ENCODE data around the gene C19orf33. TPM values are rescaled to one million over a fixed set of nuclear protein-coding genes. Genes with fewer than 3 reads are reported as not detected.

C19orf33 gene
- total and polyA plus RNA-seq, 9 of the 15 experiments (the other 6 are each of a cell fraction or from before 2014, with no cell fraction given), result 3.2 TPM; not detected in 8

DNA sequence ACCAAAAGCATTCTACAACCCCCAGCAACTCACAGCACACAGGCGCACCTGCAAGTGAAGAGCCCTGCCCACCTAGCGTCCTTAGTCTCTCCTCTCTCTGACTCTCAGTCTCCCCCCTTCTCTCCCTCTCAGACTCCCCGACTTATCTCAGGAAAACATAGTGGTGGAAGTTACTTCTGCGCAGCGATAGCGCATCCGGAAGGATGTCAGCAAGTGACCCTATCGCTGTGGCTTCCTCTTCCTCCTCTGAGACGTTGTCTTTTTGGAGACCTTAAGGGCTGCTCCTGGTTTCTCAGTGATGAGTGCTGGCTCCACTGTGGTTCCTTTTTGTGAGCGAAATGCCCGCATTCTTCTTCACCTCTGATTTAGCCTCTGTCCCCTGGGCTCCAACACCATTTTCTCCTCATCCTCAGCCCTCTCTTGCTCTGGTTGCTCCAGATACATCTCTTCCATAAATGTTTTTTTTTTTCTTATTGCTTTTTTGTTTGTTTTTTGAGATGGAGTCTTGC lies 13.1 kb downstream of the C19orf33 start (continued):
- TF ChIP-seq ZBTB43 (CRISPR knock-in tag; IDR thresholded peaks at IDR 0.05), result no peak
- peak; percentile 82 for TF ChIP-seq HNRNPLL (IDR thresholded peaks at IDR 0.05; ENCODE audit: low read depth, low read length, poor library complexity, severe bottlenecking)
- 0 out of 2 replicates have a peak, but pooled peaks have one; percentile 75 for TF ChIP-seq HLTF (IDR thresholded peaks at IDR 0.05)
- peak; percentile 93 to 95 for TF ChIP-seq TRIM24 (IDR thresholded peaks at IDR 0.05)
- TF ChIP-seq SETDB1 (IDR thresholded peaks at IDR 0.05; ENCODE audit: low read length), result no peak
- TF ChIP-seq MECOM (CRISPR knock-in tag; IDR thresholded peaks at IDR 0.05), result peak; percentile 63
- no peak for TF ChIP-seq FOXJ2 (tag; IDR thresholded peaks at IDR 0.05)
- no peak for TF ChIP-seq PHTF2 (CRISPR knock-in tag; IDR thresholded peaks at IDR 0.05)
- TF ChIP-seq CREB1 (IDR thresholded peaks at IDR 0.05), result peak; percentile 67; the same call in 1 of the 2 replicates
- peak; percentile 22; the same call in 1 of the 2 replicates for TF ChIP-seq CREB1 (CRISPR knock-in tag; IDR thresholded peaks at IDR 0.05)
- TF ChIP-seq ZBTB1 (CRISPR knock-in tag; IDR thresholded peaks at IDR 0.05; ENCODE audit: borderline replicate concordance, low read depth), result no peak
- no peak for TF ChIP-seq NFXL1 (CRISPR knock-in tag; IDR thresholded peaks at IDR 0.05)
- TF ChIP-seq HDAC3 (IDR thresholded peaks at IDR 0.05; ENCODE audit: borderline replicate concordance, partially characterized antibody), result peak; percentile 93
- no peak for TF ChIP-seq ZNF274 (IDR thresholded peaks at IDR 0.05; ENCODE audit: borderline replicate concordance, low read depth, low read length)
- TF ChIP-seq, protein P1, sequence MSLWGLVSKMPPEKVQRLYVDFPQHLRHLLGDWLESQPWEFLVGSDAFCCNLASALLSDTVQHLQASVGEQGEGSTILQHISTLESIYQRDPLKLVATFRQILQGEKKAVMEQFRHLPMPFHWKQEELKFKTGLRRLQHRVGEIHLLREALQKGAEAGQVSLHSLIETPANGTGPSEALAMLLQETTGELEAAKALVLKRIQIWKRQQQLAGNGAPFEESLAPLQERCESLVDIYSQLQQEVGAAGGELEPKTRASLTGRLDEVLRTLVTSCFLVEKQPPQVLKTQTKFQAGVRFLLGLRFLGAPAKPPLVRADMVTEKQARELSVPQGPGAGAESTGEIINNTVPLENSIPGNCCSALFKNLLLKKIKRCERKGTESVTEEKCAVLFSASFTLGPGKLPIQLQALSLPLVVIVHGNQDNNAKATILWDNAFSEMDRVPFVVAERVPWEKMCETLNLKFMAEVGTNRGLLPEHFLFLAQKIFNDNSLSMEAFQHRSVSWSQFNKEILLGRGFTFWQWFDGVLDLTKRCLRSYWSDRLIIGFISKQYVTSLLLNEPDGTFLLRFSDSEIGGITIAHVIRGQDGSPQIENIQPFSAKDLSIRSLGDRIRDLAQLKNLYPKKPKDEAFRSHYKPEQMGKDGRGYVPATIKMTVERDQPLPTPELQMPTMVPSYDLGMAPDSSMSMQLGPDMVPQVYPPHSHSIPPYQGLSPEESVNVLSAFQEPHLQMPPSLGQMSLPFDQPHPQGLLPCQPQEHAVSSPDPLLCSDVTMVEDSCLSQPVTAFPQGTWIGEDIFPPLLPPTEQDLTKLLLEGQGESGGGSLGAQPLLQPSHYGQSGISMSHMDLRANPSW (CRISPR knock-in tag; IDR thresholded peaks at IDR 0.05), result no peak
- TF ChIP-seq BRCA1 (IDR thresholded peaks at IDR 0.05), result no peak
- no peak for TF ChIP-seq BRCA1 (CRISPR knock-in tag; IDR thresholded peaks at IDR 0.05)
- 0 out of 4 replicates have a peak, but pooled peaks of 1 of the 2 experiments have one; percentile 60 for TF ChIP-seq MCM7 (IDR thresholded peaks at IDR 0.05)
- TF ChIP-seq TBP (optimal IDR thresholded peaks at IDR 0.05; ENCODE audit: low read depth, low read length), result peak; percentile 44
- TF ChIP-seq, protein P2, sequence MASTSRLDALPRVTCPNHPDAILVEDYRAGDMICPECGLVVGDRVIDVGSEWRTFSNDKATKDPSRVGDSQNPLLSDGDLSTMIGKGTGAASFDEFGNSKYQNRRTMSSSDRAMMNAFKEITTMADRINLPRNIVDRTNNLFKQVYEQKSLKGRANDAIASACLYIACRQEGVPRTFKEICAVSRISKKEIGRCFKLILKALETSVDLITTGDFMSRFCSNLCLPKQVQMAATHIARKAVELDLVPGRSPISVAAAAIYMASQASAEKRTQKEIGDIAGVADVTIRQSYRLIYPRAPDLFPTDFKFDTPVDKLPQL (IDR thresholded peaks at IDR 0.05; ENCODE audit: extremely low read depth, insufficient read length), result no peak
- TF ChIP-seq ZKSCAN3 (CRISPR knock-in tag; IDR thresholded peaks at IDR 0.05), result no peak
- TF ChIP-seq CXXC5 (CRISPR knock-in tag; IDR thresholded peaks at IDR 0.05), result peak; percentile 91
- TF ChIP-seq FOXP1 (CRISPR knock-in tag; IDR thresholded peaks at IDR 0.05), result no peak
- peak; percentile 100 for TF ChIP-seq ETV1 (tag; conservative IDR thresholded peaks at IDR 0.05; ENCODE audit: low read depth)
- no peak for TF ChIP-seq EWSR1 (IDR thresholded peaks at IDR 0.05; ENCODE audit: borderline replicate concordance, low read depth, partially characterized antibody)
- TF ChIP-seq, protein P3, sequence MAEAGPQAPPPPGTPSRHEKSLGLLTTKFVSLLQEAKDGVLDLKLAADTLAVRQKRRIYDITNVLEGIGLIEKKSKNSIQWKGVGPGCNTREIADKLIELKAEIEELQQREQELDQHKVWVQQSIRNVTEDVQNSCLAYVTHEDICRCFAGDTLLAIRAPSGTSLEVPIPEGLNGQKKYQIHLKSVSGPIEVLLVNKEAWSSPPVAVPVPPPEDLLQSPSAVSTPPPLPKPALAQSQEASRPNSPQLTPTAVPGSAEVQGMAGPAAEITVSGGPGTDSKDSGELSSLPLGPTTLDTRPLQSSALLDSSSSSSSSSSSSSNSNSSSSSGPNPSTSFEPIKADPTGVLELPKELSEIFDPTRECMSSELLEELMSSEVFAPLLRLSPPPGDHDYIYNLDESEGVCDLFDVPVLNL (CRISPR knock-in tag; IDR thresholded peaks at IDR 0.05; ENCODE audit: low read depth), result no peak
- TF ChIP-seq KDM2B (CRISPR knock-in tag; IDR thresholded peaks at IDR 0.05), result no peak

All from K562 (cell line).